GM20000 (cell line): ENCODE data around the gene ESYT2.

Experiments used
- DNase-seq: peaks from one replicate; pipeline ENCODE4 v3.0.0; 2012; ENCODE audit warnings: low spot score
- TF ChIP-seq, protein P1 (sequence below): IDR thresholded peaks from 2 replicates; pipeline ENCODE4 v1.5.1; 2012; ENCODE audit warnings: mild to moderate bottlenecking, control low read depth; ENCODE audit errors: extremely low read depth, missing control alignments

The ESYT2 gene

DNA sequence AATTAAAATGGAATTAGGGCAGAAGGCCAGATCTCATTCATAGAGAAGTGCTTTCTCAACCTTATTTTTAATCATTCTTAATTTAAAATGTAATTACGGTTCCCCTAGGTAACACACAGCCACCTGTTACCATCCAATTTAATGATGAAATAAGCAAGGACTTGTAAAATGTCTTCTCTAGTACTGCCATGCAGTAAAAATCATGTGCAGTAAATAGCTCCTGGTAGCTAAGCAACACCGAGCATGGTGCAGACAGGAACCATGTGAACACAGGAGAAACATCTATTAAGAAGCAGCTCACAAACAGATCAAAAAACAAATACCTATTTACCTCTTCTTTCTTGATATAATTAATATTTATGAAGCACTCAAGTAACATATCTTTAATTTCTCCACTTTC, 139.8 kb downstream of the ESYT2 start:
- no peak for DNase-seq

DNA sequence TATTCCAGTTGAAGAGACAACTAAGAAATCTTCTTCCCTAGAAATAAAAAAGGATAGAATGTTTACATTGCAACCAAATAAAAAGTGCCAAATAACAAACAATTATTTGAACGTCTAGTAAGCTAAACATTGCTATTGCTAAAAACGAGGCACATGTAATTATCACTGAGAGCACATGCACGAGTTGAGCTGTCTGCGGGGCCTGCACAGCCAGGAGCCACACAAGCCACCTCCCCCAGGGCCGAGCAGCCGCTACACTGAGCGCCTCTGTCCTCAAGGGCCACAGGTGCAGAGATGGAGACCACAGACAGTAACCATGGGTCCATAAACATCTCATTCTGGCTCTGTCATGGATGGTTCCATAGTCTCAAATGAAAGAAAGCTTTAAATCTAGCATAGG, 141.9 kb downstream of the ESYT2 start:
- no peak for DNase-seq
- TF ChIP-seq, protein P1, sequence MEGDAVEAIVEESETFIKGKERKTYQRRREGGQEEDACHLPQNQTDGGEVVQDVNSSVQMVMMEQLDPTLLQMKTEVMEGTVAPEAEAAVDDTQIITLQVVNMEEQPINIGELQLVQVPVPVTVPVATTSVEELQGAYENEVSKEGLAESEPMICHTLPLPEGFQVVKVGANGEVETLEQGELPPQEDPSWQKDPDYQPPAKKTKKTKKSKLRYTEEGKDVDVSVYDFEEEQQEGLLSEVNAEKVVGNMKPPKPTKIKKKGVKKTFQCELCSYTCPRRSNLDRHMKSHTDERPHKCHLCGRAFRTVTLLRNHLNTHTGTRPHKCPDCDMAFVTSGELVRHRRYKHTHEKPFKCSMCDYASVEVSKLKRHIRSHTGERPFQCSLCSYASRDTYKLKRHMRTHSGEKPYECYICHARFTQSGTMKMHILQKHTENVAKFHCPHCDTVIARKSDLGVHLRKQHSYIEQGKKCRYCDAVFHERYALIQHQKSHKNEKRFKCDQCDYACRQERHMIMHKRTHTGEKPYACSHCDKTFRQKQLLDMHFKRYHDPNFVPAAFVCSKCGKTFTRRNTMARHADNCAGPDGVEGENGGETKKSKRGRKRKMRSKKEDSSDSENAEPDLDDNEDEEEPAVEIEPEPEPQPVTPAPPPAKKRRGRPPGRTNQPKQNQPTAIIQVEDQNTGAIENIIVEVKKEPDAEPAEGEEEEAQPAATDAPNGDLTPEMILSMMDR: no peak

More for the DNA sequence above, 139.8 kb downstream of the ESYT2 start:
- TF ChIP-seq, protein P1: no peak

GRCh38 chr7:158685693-158686092, 143.6 kb downstream of the ESYT2 start:
- TF ChIP-seq, protein P1: no peak
- DNase-seq: no peak

DNA sequence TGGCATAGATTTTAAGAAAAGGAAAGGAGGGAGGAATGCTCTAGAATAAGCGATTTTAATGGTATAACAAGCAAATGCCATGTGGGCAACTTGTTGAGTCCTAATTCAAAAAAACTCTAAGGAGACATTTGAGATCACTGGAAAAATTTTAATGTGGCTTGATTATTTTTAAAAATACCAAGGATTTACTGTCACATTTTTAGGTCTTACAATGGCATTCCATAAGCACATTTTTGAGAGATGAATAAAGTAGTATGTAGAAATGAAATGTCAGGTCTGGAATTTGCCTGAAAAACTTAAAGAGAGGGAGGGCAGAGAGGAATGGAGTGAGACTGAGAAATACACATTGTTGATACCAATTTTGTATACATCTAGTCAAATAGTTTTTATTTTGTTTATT, 145.0 kb downstream of the ESYT2 start:
- no peak for DNase-seq
- TF ChIP-seq, protein P1: no peak

- no peak for DNase-seq
- TF ChIP-seq, protein P1: no peak
These were observed 145.8 kb downstream of the ESYT2 start for GRCh38 chr7:158683541-158683940.

- TF ChIP-seq, protein P1: no peak
- DNase-seq: no peak
These were observed 146.9 kb downstream of the ESYT2 start for GRCh38 chr7:158682456-158682855.
